Sciatic nerve (tissue), 2 donors: Measurements from ENCODE around the gene ZNF714. TPM values are rescaled to one million over a fixed set of nuclear protein-coding genes. Genes with fewer than 3 reads are reported as not detected.

Experiments used
- ATAC-seq: fragments of 200-7000 bp; cut with Tn5 transposase; one replicate; pipeline ENCODE4 v1.9.1; 2020; ENCODE audit warnings: mild to moderate bottlenecking, moderate library complexity
- DNase-seq: peaks from one replicate; pipeline ENCODE4 v3.0.0-alpha.2; 2020; ENCODE audit warnings: low spot score
- intact Hi-C: fragments of 100-400 bp; cut with DNase I; formaldehyde crosslinking; loops from one replicate; pipeline ENCODE4 v1.14.2; 2022
- total RNA-seq: library from RNA; stranded (reverse); fragmentation: NEBNext Ultra II Directional; extraction: Animal tissue kit (Norgen Biotek cat#: 25700); gene quantifications from one replicate; pipeline ENCODE4 v1.2.1, GENCODE V29; 2021
- donor health status: DM: no; HTN: no; CAD: no.
- donor health status: DM: no; HTN: no; CAD: no.

Gene ZNF714
- total RNA-seq, result 10.4 TPM

GRCh38 chr19:21082011-21082975 is at the start of gene ZNF714:
ZNF714 (plus strand) TSS chr19:21082203; CDS start chr19:21098269, 16,066 bp downstream.
- DNase-seq (peak; percentile 92), ATAC-seq (peak; percentile 100)
- intact Hi-C loops, result no loop called here

GRCh38 chr19:21045028-21045427 is 37.0 kb upstream of the ZNF714 start:
- ATAC-seq (no peak), DNase-seq (no peak)
- intact Hi-C loops, result no loop called here

- intact Hi-C loops, result no loop called here
- no peak for DNase-seq
- ATAC-seq, result no peak
These were observed 35.5 kb upstream of the ZNF714 start for GRCh38 chr19:21046489-21046888.

DNA sequence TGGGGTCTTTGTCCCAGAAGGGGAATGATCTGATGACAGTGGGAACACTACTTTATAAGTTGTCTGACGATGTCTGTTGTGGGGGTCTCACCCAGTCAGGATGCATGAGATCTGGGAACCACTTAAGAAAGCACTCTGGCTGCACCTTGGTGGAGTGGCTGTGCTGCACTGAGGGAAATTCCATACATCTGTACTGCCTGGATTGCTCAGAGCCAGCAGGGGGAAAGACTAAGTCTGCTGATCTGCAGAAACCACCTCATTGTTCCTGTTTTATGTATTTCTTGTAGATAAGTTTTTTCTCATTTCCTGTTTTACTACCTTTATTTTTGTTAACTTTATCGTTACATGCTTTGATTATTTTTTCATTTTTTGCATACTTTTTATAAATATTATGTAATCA is 34.3 kb upstream of the ZNF714 start:
- intact Hi-C loops, result no loop called here
- no peak for ATAC-seq
- DNase-seq, result no peak

GRCh38 chr19:21052902-21053301 is 29.1 kb upstream of the ZNF714 start:
- intact Hi-C loops, result no loop called here

DNA sequence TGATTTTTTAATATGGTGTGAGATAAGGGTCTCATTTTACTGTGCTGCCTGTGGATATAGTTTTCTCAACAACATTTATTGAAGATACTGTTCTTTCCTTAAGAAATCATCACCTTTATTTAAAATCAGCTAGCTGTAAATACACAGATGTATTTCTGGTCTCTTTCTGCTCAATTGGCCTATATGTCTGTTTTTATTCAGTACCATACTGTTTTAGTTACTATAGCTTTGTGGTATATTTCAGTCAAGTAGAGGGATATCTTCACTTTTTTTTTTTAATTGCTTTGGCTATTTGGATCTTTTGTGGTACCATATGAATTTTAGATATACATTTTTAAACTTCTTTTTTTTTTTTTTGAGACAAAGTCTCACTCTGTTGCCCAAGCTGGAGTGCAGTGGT is 16.7 kb upstream of the ZNF714 start:
- no peak for DNase-seq
- intact Hi-C loops, result no loop called here
- no peak for ATAC-seq

More at GRCh38 chr19:21052902-21053301, 29.1 kb upstream of the ZNF714 start:
- DNase-seq (no peak), ATAC-seq (no peak)

- no peak for ATAC-seq
- intact Hi-C loops, result no loop called here
- no peak for DNase-seq
These were observed 2.3 kb downstream of the ZNF714 start for GRCh38 chr19:21084343-21084742.

- intact Hi-C loops, result no loop called here
- DNase-seq, result no peak
- no peak for ATAC-seq
These were observed 5.9 kb downstream of the ZNF714 start for GRCh38 chr19:21087871-21088270.

GRCh38 chr19:21092109-21092508 is 10.1 kb downstream of the ZNF714 start:
- intact Hi-C loops, result loop anchor here (10.0 kb wide), 1 partner anchor 993 kb away; no protein-coding TSS in a partner anchor
- no peak for ATAC-seq

GRCh38 chr19:21094347-21095025 is 12.5 kb downstream of the ZNF714 start:
- no peak for DNase-seq
- intact Hi-C loops, result loop anchor here (10.0 kb wide), 1 partner anchor 990 kb away; no protein-coding TSS in a partner anchor

More at GRCh38 chr19:21092109-21092508, 10.1 kb downstream of the ZNF714 start:
- DNase-seq, result no peak

DNA sequence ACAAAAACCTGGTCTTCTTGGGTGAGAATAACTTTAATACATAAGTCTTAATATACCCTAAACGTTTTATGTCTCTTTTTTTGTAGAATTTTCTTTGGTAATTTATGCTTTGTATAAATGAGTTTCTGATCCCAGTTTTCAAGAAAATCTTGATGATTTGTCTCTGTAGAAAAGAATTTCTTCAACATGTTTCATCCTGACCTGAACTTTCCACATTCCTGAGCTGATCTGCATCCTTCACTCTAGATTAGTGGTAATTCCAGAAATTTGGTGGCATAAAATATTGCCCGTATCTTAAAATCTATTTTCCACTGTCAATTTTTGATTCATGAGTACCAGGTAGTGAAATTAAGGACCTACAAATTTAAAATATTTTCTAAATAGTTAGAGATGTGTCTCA is 16.3 kb downstream of the ZNF714 start:
- intact Hi-C loops, result loop anchor here (10.0 kb wide), 1 partner anchor 987 kb away; no protein-coding TSS in a partner anchor

More at GRCh38 chr19:21094347-21095025, 12.5 kb downstream of the ZNF714 start:
- no peak for ATAC-seq

DNA sequence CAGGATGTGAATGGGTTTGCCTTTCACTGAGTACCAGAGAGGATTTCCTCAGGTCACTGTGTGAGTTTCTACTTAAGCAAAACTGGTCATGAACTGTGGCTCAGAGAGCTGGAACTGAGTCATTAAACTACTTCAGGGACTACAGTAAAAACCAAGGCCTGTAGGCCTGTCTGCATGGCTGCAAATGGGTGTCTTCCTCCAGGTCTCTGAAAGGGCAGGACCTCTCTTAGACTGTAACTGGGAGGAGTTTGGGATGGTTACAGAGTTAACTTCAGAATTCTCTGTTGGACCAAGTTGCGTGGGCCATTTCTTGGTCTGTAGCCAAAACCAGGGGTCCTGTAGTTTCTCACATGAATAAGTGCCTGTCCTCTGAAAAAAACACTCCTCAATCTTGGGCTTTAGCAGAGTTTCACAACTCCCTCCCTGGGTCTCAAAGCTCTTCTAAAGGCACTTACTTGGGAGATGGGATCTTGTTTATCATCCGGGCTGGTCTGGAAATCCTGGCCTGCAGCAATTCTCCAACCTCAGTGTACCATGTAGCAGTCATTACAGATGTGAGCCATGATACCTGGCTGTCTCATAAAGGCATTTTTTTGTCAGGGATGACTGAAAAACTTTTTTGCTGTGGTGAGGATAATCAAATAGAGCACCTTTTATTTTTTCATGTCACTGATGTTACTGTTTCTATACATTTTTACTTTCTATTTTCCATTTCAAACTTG is 19.7 kb downstream of the ZNF714 start:
- ATAC-seq (no peak), DNase-seq (no peak)
- intact Hi-C loops, result no loop called here

More for the DNA sequence above, 16.3 kb downstream of the ZNF714 start:
- DNase-seq (no peak), ATAC-seq (no peak)

DNA sequence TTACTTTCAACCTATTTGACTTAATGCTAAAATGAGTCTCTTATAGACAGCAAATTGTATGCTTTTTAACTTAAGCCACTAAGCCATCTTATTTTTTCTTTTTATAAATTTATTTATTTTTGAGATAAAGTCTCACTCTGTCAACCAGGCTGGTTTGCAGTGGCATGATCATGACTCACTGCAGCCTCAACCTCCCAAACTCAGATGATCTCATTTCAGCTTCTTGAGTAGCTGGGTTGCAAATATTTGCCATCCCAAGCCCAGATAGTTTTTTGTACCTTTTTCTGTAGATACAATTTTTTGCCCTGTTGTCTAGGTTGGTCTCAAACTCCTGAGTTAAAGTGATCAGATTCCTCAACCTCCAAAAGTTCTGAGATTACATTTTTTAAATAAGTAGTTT is 27.1 kb downstream of the ZNF714 start:
- no peak for DNase-seq
- intact Hi-C loops, result no loop called here
- no peak for ATAC-seq

GRCh38 chr19:21110183-21110582 is 28.2 kb downstream of the ZNF714 start:
- DNase-seq (no peak), ATAC-seq (no peak)
- intact Hi-C loops, result no loop called here

GRCh38 chr19:21115430-21115829 is 33.4 kb downstream of the ZNF714 start:
- intact Hi-C loops, result no loop called here
- ATAC-seq, result no peak
- no peak for DNase-seq

- intact Hi-C loops, result no loop called here
- ATAC-seq (no peak), DNase-seq (no peak)
These were observed 35.3 kb downstream of the ZNF714 start for GRCh38 chr19:21117041-21117907.

DNA sequence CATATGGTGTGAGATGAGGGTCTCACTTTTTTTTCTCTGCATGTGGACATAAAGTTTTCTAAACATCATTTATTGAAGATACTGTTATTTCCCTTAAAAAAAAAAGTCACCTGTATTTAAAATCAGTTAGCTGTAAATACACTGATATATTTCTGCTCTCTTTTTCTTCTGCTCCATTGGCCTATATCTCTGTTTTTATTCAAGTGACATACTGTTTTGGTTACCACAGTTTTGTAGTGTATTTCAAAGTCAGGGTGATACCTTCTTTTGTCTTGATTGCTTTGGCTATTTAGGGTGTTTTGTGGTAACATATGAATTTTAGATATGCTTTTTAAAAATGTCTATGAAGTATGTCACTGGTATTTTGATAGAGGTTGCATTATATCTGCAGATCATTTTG is 44.1 kb downstream of the ZNF714 start:
- no peak for DNase-seq
- ATAC-seq, result no peak
- intact Hi-C loops, result no loop called here

GRCh38 chr19:21127001-21127400 is 45.0 kb downstream of the ZNF714 start:
- DNase-seq (no peak), ATAC-seq (no peak)
- intact Hi-C loops, result no loop called here
